Stimulated activated CD4-positive, alpha-beta T cell treated with anti-CD3 and anti-CD28 coated beads, Interleukin-2, amount 100 ng/mL, for 48 hours (primary cell): Measurements from ENCODE around the gene TEKTIP1.

Source experiments
- DNase-seq, 2 donors: peaks; one replicate each; pipeline ENCODE4 v3.0.0-alpha.2; 2020

The TEKTIP1 gene

GRCh38 chr19:3538965-3539755 lies at the start of gene TEKTIP1:
TEKTIP1 (plus strand) TSS chr19:3539174; CDS start chr19:3539178, 4 bp downstream.
- no peak for DNase-seq

GRCh38 chr19:3491396-3492119 lies 47.4 kb upstream of the TEKTIP1 start:
- no peak for DNase-seq

- DNase-seq: no peak
Measured at GRCh38 chr19:3492131-3492839, 46.7 kb upstream of the TEKTIP1 start.

- no peak for DNase-seq
Measured at GRCh38 chr19:3492919-3493318, 46.1 kb upstream of the TEKTIP1 start.

- DNase-seq: no peak
Measured at GRCh38 chr19:3493651-3494050, 45.3 kb upstream of the TEKTIP1 start.

GRCh38 chr19:3494051-3494450 lies 44.9 kb upstream of the TEKTIP1 start:
- DNase-seq: peak; percentile 36 to 55

GRCh38 chr19:3494559-3494958 lies 44.4 kb upstream of the TEKTIP1 start:
- DNase-seq: peak; percentile 41 to 50

GRCh38 chr19:3496392-3497273 lies 42.3 kb upstream of the TEKTIP1 start:
- no peak for DNase-seq

- DNase-seq: no peak
Measured at GRCh38 chr19:3497757-3498520, 41.0 kb upstream of the TEKTIP1 start.

GRCh38 chr19:3499738-3500428 lies 39.1 kb upstream of the TEKTIP1 start:
- no peak for DNase-seq

- peak; percentile 92 to 94 for DNase-seq
Measured at GRCh38 chr19:3500429-3501101, 38.4 kb upstream of the TEKTIP1 start, which contains the start of gene DOHH. DOHH (minus strand) TSS chr19:3500674; CDS start chr19:3496814, 3,860 bp downstream.

- no peak for DNase-seq
Measured at GRCh38 chr19:3501780-3502179, 37.2 kb upstream of the TEKTIP1 start.

GRCh38 chr19:3503036-3503572 lies 35.9 kb upstream of the TEKTIP1 start:
- no peak for DNase-seq

- no peak for DNase-seq
Measured at GRCh38 chr19:3504735-3505134, 34.2 kb upstream of the TEKTIP1 start.

GRCh38 chr19:3505598-3506383 lies 33.2 kb upstream of the TEKTIP1 start, which contains the start of gene FZR1:
FZR1 (plus strand) TSS chr19:3506311; CDS start chr19:3522990, 16,679 bp downstream.
- peak; percentile 99 to 100 for DNase-seq

- DNase-seq: peak in 1 of 2 donors; percentile 24
Measured at GRCh38 chr19:3506384-3507340, 32.3 kb upstream of the TEKTIP1 start.

GRCh38 chr19:3507371-3508120 lies 31.4 kb upstream of the TEKTIP1 start:
- peak in 1 of 2 donors; percentile 22 for DNase-seq
